HG02943 (cell line): ENCODE results near the gene GRIK4.

ENCODE experiments used
- ATAC-seq: cut with Tn5 transposase; IDR thresholded peaks from one replicate; pipeline ENCODE4 v1.9.1; 2021; ENCODE audit warnings: mild to moderate bottlenecking, low read depth, moderate library complexity; ENCODE audit not compliant: unreplicated experiment

The GRIK4 gene

GRCh38 chr11:120547316-120547715 is 35.8 kb downstream of the GRIK4 start:
- no peak for ATAC-seq

GRCh38 chr11:120547811-120548681 is 36.5 kb downstream of the GRIK4 start:
- no peak for ATAC-seq

GRCh38 chr11:120548682-120549209 is 37.2 kb downstream of the GRIK4 start:
- ATAC-seq = no peak

GRCh38 chr11:120549346-120549745 is 37.8 kb downstream of the GRIK4 start:
- no peak for ATAC-seq

- ATAC-seq = no peak
Observed at GRCh38 chr11:120550007-120550406, 38.5 kb downstream of the GRIK4 start.

GRCh38 chr11:120551191-120551590 is 39.6 kb downstream of the GRIK4 start:
- ATAC-seq = no peak

GRCh38 chr11:120554766-120555432 is 43.4 kb downstream of the GRIK4 start:
- ATAC-seq = no peak

- no peak for ATAC-seq
Observed at GRCh38 chr11:120555433-120555773, 43.9 kb downstream of the GRIK4 start.

- ATAC-seq = no peak
Observed at GRCh38 chr11:120556797-120557196, 45.2 kb downstream of the GRIK4 start.

- no peak for ATAC-seq
Observed at GRCh38 chr11:120558744-120559431, 47.3 kb downstream of the GRIK4 start.

GRCh38 chr11:120561286-120561685 is 49.7 kb downstream of the GRIK4 start:
- no peak for ATAC-seq

GRCh38 chr11:120562806-120563425 is 51.4 kb downstream of the GRIK4 start:
- no peak for ATAC-seq

GRCh38 chr11:120563703-120564572 is 52.4 kb downstream of the GRIK4 start:
- ATAC-seq = no peak

- ATAC-seq = no peak
Observed at GRCh38 chr11:120564573-120565311, 53.2 kb downstream of the GRIK4 start.

- ATAC-seq = no peak
Observed at GRCh38 chr11:120565466-120566155, 54.1 kb downstream of the GRIK4 start.

GRCh38 chr11:120566176-120566575 is 54.6 kb downstream of the GRIK4 start:
- ATAC-seq = no peak

GRCh38 chr11:120568572-120569307 is 57.2 kb downstream of the GRIK4 start:
- ATAC-seq = no peak

- no peak for ATAC-seq
Observed at GRCh38 chr11:120569861-120570260, 58.3 kb downstream of the GRIK4 start.
